AG09319 (cell line): ENCODE results near the gene NHSL2.
A peak's percentile ranks its signal among the peaks of the same experiment; 100 is the strongest.

Experiments used
- DNase-seq: peaks from one replicate; pipeline ENCODE4 v3.0.0-alpha.2; 2010; ENCODE audit warnings: low read depth; ENCODE audit errors: extremely low read depth
- TF ChIP-seq, protein P1 (sequence below): IDR thresholded peaks from 2 replicates; pipeline ENCODE4 v1.5.1; 2011; ENCODE audit warnings: low read depth, mild to moderate bottlenecking, inconsistent platforms, low read length, moderate library complexity

The NHSL2 gene

DNA sequence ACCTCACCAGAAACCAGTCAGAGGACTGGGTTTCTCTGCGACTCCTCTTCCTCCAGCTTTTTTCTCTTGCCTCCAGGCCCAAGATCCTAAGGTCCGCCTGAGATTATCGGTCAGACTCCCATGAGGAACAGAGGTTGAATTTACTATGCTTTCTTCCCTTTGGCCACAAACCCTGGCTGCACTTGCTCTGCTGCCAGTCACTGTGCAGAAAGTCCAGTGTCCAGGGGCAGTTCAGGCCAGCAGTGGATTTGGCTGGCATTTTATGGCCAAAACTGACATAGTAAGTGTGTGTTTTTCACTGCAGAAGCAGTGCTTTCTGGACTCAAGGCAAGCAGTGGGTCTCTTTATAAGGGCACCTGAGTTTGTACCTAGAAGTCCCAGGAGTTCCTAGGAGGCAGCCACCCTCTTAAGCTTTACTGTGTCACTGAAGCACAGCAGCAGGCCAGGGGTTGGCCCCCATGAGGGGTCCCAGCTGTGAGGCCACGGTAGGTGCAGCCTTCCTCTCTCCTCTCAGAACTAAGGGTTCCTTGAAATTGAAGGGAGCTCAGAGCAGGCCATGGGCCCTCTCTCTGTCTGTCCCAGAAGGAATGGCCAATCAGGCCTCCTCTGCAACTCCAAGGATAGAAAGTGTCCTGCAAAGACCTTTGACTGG lies 217.7 kb downstream of the NHSL2 start:
- no peak for DNase-seq
- TF ChIP-seq, protein P1, sequence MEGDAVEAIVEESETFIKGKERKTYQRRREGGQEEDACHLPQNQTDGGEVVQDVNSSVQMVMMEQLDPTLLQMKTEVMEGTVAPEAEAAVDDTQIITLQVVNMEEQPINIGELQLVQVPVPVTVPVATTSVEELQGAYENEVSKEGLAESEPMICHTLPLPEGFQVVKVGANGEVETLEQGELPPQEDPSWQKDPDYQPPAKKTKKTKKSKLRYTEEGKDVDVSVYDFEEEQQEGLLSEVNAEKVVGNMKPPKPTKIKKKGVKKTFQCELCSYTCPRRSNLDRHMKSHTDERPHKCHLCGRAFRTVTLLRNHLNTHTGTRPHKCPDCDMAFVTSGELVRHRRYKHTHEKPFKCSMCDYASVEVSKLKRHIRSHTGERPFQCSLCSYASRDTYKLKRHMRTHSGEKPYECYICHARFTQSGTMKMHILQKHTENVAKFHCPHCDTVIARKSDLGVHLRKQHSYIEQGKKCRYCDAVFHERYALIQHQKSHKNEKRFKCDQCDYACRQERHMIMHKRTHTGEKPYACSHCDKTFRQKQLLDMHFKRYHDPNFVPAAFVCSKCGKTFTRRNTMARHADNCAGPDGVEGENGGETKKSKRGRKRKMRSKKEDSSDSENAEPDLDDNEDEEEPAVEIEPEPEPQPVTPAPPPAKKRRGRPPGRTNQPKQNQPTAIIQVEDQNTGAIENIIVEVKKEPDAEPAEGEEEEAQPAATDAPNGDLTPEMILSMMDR: no peak

DNA sequence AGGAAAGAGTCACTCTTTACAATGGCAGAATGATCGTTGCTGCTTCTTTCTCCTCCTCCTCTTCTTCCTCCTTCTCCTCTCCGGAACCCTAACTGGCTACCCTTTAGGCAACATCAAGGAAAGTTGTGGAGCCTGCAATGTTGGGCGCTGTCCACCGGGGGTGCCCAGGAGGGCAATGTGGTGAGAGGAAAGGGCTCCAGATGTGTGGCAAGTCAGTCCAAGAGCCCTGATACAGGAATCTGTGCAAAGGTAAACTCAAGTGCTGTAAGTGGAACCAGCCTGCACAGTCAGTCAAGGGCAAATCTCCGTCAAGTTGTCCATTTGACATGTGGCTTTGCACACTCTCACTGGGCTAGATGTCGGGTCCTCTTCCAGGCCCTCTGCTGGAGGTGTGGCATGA lies 218.2 kb downstream of the NHSL2 start:
- TF ChIP-seq, protein P1: peak; percentile 35
- DNase-seq: no peak

DNA sequence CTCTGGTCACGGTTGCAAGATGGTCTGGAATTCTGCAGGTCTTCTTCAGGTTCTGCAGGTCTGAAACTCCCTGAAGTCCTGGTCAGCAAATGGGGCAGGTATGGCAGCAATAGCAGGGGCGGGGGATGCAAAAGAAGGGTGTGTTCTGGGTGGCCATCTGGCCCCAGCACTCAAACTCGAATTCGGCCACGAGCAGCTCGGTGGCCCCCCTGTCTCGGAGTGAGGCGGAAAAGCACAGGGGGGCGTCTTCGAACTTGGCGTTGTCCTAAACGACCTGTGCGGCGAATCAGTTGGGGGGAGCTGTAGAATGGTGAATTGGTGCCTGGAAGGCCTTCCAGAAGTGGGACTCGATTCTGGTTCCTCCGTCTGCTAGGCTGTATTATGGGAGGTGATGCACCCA lies 219.0 kb downstream of the NHSL2 start:
- no peak for DNase-seq
- TF ChIP-seq, protein P1: no peak

DNA sequence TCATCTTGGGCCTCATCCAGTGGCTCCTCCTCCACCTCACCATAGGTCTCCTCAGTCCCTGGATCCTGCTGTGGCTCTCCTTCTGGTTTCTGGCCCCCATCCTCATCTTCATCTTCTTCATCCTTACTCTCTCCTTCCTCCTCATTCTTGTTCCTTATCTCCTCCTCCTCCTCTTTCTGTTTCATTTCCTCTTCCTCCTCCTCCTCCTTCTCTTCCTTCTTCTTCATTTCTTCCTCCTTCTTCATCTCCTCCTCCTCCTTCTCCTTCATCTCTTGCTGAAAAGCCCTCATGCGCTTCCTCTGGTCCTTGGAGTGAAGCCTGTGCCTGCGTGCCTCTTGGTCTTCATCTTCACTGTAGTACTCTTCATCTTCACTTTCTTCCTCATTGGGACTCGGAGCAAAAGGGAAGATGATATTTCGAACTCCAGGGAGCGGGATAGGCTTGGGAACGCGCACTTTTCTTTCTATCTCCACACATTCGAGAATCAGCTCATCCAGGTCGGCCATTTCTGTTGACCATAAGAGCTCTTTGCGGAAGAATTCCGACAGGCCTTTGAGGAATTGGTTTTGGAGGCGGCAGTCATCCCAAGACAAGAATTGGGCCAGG lies 219.6 kb downstream of the NHSL2 start:
- TF ChIP-seq, protein P1: no peak

DNA sequence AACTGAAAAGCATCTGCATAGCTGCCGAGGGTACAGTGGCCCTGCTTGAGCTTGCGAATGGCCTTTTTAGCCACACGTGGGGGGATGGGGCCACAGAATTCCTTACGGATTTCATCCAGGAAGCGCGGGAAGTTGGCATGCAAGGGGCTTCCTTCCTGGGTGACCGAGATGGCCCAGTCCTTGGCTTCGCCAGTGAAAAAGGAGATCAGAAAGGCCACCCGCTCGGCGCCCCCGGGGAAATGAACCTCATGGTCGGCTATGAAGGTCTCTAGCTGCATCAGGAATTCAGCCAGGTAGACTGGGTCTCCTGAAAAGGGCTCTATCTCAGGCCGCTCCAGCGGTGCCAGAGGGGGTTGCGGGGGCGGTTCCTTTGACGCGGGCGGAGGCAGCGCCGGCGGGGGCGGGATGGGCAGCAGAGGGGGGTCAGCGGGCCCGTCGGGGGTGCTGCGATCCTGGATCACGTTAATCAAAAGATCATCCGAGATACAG lies 220.2 kb downstream of the NHSL2 start:
- DNase-seq: no peak
- TF ChIP-seq, protein P1: no peak

More for the DNA sequence above, 219.6 kb downstream of the NHSL2 start:
- no peak for DNase-seq

DNA sequence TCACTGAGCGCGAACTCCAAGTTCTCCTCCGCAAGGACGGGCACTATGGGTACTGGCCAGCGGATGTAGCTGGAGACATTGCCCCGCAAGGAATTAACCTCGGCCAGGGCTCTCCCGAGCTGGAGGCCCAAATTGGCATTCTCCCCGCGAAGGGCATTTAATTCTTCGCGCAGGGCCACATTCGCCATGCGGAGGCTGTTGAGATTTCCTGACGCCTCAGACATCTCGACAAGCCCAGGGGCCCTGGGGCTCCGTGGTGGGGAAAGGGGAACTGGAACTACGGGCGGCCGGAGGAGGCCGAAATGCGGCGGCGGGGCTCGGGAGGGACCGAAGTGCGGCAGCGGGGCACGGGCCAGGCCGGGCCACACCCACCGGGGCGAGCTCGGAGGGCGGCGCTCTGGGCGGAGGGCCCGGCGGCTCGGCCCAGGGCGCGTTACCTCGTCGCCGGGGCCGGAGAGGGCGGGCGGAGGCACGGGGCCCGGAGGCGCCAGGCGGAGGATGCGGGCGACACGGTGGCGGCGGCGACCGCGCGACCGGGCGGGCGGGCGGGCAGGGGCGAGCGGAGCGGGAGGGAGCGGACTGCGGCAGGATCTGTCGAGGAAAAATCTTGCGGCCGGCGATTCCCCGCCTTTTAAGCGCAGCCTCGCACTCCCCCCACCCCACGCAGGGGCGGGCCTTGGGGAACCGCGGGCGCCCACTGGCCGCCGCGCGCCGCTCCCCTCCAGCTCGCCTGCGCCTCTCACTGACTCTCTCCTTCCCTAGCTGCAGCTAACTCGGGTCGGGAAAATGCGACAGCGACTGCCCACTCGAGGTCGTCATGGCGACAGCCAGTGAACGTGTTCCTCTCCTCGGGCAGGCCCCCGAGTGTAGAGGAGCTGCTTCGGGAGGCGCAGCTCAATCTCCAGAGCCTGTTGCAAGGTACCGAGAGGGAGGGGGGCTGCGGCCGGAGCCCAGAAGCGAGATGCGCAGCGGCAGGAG lies 221.0 kb downstream of the NHSL2 start, which contains the start of gene RTL5:
Gene RTL5, minus strand, starts transcription at position 599 of the 978 bp plus-strand sequence.
- TF ChIP-seq, protein P1: no peak; the same call in 1 of the 2 replicates
- peak; percentile 69 for DNase-seq

DNA sequence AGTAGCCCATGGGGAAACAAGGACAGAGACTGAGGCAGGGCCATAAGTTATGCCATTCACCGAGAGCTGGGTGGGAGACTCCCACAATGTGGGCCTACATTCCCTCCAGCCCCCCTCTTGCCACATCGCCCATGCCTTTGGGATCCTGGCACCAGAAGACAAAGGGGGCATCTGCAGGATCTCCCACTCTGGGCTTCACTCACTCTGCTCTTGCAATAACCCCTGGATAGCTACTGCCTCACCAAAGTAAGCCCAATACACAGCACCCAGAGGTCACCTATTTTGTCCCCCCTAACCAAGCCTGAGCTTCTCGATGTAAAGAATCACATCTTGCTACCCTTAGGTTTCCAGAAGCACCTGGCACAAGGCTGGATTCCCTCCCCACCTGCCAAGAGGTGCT lies 221.8 kb downstream of the NHSL2 start:
- DNase-seq: no peak
- TF ChIP-seq, protein P1: no peak
